Stromal cell of bone marrow (primary cell): Measurements from ENCODE around the gene EEF1E1.

ENCODE experiments used
- DNase-seq: peaks from one replicate; pipeline ENCODE4 v3.0.0-alpha.2; 2012; ENCODE audit warnings: low read depth

The EEF1E1 gene

GRCh38 chr6:8102122-8102958 is at the start of gene EEF1E1:
Gene EEF1E1 (minus strand): TSS chr6:8102548. CDS start chr6:8102521, 27 bp downstream.
- peak; percentile 90 for DNase-seq

GRCh38 chr6:8149350-8149749 is 47.0 kb upstream of the EEF1E1 start:
- DNase-seq: no peak

DNA sequence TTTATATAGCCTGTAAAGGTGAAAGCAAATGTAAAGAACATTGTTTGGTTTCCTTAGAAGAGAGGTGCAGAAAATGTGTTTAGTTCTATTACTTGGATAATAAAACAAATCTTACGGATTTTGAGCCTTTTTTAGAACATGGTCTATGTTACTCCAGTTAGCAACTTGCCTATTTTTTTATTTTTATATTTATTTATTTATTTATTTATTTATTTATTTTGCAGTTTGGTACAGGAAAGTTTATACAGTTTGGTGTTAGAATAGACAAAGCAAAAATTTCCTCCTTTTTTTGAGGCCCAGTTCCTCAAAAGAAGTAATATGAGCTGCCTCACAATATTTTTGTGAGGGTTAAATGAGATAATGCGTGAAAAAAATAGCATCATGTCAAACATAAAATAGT is 41.6 kb upstream of the EEF1E1 start:
- DNase-seq: no peak

GRCh38 chr6:8139451-8139850 is 37.1 kb upstream of the EEF1E1 start:
- DNase-seq: no peak

DNA sequence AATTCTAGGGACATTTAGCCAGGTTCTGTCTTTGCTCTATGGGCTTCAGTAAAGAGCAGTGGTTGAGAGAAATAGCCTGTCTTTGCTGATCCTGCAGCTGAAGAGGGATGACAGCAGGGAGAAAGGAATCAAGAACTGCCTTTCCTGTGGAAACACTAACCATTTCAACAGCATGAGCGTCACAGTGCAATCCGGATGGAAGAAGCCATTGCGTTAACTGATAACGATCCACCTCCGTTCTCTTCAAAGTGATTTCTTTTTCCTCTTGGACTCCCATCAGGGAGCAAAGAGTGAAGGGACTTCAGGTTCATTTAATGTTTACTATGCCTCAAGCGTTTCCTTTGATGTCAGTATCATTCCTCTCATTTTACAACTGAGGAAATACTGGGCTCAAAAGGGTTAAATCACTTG is 35.2 kb upstream of the EEF1E1 start:
- no peak for DNase-seq

- DNase-seq: no peak
Observed at GRCh38 chr6:8135276-8135675, 32.9 kb upstream of the EEF1E1 start.

DNA sequence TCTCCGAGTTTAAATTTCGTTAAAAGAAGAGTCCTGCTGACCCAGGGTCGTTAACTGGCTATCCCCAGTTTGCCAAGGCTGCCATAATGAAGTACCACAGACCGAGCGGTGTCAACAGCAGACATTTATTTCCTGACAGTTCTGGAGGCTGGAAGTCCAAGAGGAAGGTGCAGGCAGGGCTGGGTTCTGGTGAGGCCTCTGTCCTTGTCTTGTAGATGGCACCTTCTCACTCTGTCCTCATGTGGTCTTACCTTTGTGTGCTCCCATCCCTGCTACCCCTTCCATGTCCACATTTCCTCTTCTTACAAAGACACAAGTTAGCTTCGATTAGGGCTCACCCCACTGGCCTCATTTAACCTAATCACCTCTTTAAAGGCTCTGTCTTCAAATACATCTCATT is 29.8 kb upstream of the EEF1E1 start:
- no peak for DNase-seq

DNA sequence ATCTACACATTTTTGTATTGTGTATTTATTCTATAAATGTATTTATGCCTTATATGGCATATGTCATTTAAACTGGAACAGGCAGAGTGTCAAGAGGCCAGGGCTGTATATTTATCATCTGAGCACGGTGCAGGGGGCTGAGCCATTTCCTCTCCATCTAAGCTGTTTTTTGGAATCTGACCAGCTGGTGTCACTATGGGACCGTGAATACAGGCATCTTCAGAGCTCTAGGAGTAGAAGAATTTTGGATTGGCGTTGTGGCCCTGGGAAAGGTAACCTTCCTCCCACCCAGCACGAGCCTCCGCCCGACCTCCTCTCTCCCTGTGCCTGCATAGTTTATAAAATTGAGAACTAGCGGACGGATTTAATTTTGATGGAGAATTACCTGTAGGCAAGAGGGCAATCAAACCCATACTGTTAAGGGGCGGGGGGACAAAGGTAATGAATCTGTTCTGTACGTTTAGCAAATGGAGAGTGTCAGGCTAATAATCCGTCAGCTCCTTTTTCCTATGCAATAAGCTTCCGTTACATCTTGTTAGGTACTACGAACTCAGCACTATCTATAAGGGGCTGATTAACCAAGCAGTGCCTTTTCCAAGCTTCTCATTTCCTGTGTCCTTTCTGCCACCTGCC is 29.0 kb upstream of the EEF1E1 start:
- DNase-seq: peak; percentile 59

DNA sequence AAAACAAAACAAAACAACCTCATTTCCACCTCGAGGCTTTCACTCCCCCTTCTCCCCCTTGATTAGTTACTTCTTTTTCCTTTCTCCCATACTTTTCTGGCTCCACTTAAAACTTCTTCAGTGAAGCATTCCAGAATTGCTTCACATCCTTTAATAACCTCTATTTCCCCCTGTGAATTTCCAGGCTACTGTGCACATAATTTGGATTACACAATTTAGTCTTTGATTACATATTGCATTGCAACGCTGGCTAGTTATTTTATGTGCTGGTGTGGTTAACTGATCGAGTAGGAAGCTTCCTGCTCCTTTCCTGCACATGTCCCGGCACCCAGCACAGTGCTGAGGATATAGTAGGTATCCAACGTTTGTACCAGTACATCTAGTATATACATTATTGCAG is 28.1 kb upstream of the EEF1E1 start:
- peak; percentile 23 for DNase-seq

- no peak for DNase-seq
Observed at GRCh38 chr6:8123236-8123635, 20.9 kb upstream of the EEF1E1 start.

- DNase-seq: no peak
Observed at GRCh38 chr6:8114956-8115355, 12.6 kb upstream of the EEF1E1 start.

DNA sequence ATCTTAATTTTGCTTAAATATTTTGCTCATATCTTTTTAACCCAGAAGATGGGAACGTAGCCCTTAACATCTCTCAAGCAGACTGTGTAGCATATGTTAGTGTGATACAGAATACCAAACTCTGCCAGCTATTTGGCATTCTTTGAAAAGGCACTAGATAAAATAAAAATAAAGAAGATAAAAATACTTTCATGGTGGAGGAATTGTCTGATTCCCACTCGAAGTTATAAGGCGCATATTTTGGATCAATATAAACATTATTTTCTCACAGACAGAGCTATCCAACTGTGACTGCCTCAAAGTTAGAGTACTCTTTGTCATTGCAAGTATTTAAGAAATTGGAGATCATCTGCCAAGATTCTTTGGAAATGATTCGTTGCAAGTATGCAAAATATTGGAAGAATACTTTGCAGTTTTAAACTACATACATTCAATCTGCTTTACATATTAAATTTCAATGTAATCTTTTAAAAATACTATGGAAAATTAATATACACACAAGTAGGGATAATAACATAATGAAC is 10.8 kb upstream of the EEF1E1 start:
- DNase-seq: no peak

DNA sequence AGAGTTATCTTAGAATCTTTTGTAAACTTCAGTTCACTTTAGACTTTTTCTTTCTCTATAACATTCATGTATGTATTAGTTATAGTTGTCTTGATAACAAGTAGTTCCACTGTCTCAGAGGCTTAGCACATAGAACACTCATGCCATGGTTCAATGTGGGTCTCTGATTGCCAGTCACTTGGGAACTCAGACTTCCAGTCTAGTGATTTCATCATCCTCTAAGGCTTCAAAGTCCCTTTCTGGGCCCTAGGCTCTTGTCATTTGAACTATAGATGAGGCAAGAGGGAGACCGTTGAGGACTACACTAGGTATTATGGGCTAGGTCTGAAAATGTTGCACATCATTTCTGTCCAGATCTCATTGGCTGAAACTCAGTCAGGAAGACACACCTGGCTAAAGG is 8.4 kb upstream of the EEF1E1 start:
- DNase-seq: no peak

- no peak for DNase-seq
Observed at GRCh38 chr6:8110117-8110721, 7.9 kb upstream of the EEF1E1 start.

DNA sequence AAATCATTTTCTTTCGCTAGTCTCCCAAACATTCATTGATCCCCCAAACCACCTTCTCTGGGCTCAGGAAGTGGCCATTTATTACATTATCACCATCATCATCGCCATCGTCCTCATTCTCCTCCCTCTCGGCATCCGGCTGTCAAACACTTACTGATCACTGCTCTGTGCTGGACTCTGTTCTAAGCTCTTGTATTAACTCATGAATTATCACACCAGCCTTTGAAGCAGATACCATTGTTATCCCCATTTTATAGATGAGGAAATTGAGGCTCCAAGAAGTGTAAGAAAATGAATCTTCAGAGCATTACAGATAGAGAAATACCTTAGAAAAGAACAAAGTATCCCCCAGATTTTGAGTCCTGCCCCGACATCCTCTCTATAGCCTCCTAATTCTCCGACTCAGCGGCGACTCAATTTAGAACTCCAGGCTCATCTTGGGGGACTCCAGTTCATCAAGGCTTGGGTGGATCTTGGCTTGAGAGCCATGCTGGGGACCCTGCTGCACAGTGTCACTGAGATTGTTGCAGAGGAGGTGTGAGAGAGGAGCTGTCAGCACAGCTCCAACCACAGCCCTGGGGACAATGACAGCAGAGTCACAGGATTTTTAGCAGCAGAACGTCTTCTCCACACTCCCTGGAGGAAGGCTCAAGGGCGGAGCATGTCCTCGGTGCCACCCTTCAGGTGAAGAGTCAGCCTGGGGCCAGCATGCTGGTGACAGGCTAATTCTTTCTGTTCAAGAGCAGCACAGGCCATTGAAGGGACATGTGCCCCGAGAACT is 6.6 kb upstream of the EEF1E1 start:
- DNase-seq: no peak

DNA sequence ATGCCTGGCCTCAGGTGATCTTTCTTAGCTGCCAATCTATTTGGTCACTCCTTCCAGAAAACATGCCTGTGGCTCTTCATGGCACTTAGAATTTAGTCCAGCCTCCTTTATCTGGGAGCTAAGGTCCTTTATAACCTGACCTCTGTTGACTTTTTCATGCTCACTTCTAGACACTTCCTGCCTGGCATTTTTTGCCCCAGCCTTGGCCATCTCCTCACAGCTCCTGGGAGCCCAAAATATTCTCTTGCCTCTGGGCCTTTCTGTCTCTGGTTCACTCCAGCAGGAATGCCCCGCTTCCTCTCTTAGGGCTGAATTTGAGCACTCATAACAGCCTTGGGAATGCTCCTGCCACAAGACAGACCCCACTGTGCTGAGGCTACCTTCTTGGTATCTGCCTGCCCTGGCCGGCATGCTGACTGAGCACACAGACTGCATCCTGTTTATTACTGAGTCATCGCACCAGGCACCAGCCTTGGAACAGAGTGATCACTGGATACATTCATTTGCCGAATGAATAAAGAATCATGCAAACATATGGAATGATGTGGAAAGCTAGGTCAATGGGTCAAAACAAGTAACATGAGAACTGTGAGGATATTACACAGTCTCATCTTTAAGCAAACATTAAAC is 5.8 kb upstream of the EEF1E1 start:
- DNase-seq: peak; percentile 60

DNA sequence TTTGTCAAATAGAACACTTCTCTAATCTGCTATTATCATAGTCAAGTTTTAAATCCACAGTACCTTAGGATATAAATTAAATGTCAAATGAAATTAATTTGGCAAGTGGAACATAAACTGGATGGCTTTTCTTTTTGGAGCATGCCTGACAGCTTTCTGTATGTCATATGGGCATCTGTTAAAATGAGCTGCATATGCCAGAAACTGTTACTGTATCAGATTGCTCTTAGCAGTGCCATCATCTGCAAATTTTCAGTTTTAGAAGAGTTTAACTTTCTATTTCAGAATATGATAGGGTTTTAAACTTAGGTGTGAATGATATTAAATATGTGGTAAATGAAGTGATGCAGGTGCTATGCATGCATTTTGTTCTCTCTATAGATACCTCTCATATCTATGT is 3.4 kb upstream of the EEF1E1 start:
- DNase-seq: no peak

- DNase-seq: no peak
Observed at GRCh38 chr6:8103726-8104125, 1.4 kb upstream of the EEF1E1 start.

GRCh38 chr6:8100159-8100854 is 2.0 kb downstream of the EEF1E1 start:
- DNase-seq: no peak

DNA sequence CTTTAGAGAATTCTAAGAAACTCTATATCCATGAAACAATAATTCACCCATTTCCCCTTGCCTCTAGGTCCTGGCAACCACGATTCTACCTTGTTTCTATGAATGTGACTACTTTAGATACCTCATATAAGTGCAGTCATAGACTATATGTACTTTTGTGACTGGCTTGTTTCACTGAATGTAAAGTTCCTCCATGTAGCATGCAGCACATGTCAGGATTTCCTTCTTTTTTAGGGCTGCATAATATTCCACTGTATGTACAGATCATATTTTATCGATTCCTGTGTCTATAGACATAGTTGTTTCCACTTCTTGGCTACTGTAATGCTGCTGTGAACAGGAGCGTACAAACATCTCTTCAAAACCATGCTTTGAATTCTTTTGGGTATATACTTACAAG is 11.7 kb downstream of the EEF1E1 start:
- no peak for DNase-seq

GRCh38 chr6:8088886-8089285 is 13.5 kb downstream of the EEF1E1 start:
- no peak for DNase-seq
